ENCODE data around the gene SCAF1. TPM values are rescaled to one million over a fixed set of nuclear protein-coding genes. Genes with fewer than 3 reads are reported as not detected.

Gene SCAF1
- total and polyA plus RNA-seq, 9 of the 15 experiments (the other 6 are each of a cell fraction or from before 2014, with no cell fraction given), result 0.20 to 79.0 (median 4.9) TPM

GRCh38 chr19:49690656-49691242, 48.7 kb downstream of the SCAF1 start, which contains the start of gene CPT1C (continued):
- TF ChIP-seq MGA (IDR thresholded peaks at IDR 0.05) (no peak), ARHGAP35 (IDR thresholded peaks at IDR 0.05; ENCODE audit: partially characterized antibody) (no peak), CBFA2T2 (conservative IDR thresholded peaks at IDR 0.05) (no peak), SAP30 (IDR thresholded peaks at IDR 0.05; ENCODE audit: borderline replicate concordance, insufficient read depth, low read depth, low read length, poor library complexity, severe bottlenecking) (no peak)

Measured in K562 (cell line).